HG03064 (cell line): ENCODE data around the gene GNLY.

Experiments used
- ATAC-seq: cut with Tn5 transposase; IDR thresholded peaks from one replicate; pipeline ENCODE4 v1.9.1; 2021; ENCODE audit warnings: low read depth; ENCODE audit not compliant: unreplicated experiment

Gene GNLY

GRCh38 chr2:85741211-85741832, 47.2 kb downstream of the GNLY start:
- no peak for ATAC-seq

- no peak for ATAC-seq
These were observed 47.8 kb downstream of the GNLY start for GRCh38 chr2:85741833-85742455.

- ATAC-seq, result no peak
These were observed 49.3 kb downstream of the GNLY start for GRCh38 chr2:85743304-85743978.

- ATAC-seq, result no peak
These were observed 49.9 kb downstream of the GNLY start for GRCh38 chr2:85744055-85744454.

GRCh38 chr2:85744741-85745601, 50.8 kb downstream of the GNLY start:
- ATAC-seq, result no peak

GRCh38 chr2:85745619-85746018, 51.5 kb downstream of the GNLY start:
- no peak for ATAC-seq

- ATAC-seq, result no peak
These were observed 52.3 kb downstream of the GNLY start for GRCh38 chr2:85746321-85747004.

GRCh38 chr2:85747441-85747840, 53.3 kb downstream of the GNLY start:
- no peak for ATAC-seq

- no peak for ATAC-seq
These were observed 54.0 kb downstream of the GNLY start for GRCh38 chr2:85748039-85748734.
